Neutrophil (primary cell): ENCODE results near the gene OLFM1.

Experiments
- H3K27ac ChIP-seq: fragments of 200-600 bp; sonication (generic); 2 replicates; pipeline ENCODE4 v1.5.1; 2016; ENCODE audit warnings: mild to moderate bottlenecking, moderate library complexity
- H3K27me3 ChIP-seq: fragments of 200-600 bp; sonication (generic); 2 replicates; pipeline ENCODE4 v1.6.0; 2016; ENCODE audit warnings: mild to moderate bottlenecking
- H3K36me3 ChIP-seq: fragments of 200-600 bp; sonication (generic); 2 replicates; pipeline ENCODE4 v1.5.1; 2017
- H3K4me1 ChIP-seq, 2 experiments: fragments of 200-600 bp in 1 of 2; sonication (generic) in 1 of 2; 1 replicate in 1 of 2; 2 replicates in 1 of 2; pipeline versions ENCODE4 v1.5.1 to v1.6.1; 2013 to 2016; ENCODE audit warnings: low read depth in 1 of 2, low read length in 1 of 2, mild to moderate bottlenecking in 1 of 2, moderate library complexity in 1 of 2; ENCODE audit not compliant: control insufficient read depth in 1 of 2, insufficient read depth in 1 of 2
- H3K4me3 ChIP-seq, 2 experiments: fragments of 200-600 bp in 1 of 2; sonication (generic) in 1 of 2; 1 replicate in 1 of 2; 2 replicates in 1 of 2; pipeline ENCODE4 v1.5.1; 2013 to 2016; ENCODE audit warnings: low read depth in 1 of 2, low read length in 1 of 2, mild to moderate bottlenecking in 1 of 2, moderate library complexity in 1 of 2
- H3K9me3 ChIP-seq: fragments of 200-600 bp; sonication (generic); 2 replicates; pipeline ENCODE4 v1.5.1; 2016
- CTCF ChIP-seq: fragments of 200-600 bp; sonication (generic); IDR thresholded peaks from 2 replicates; pipeline ENCODE4 v1.5.1; 2016; ENCODE audit warnings: antibody characterized with exemption

Gene OLFM1

DNA sequence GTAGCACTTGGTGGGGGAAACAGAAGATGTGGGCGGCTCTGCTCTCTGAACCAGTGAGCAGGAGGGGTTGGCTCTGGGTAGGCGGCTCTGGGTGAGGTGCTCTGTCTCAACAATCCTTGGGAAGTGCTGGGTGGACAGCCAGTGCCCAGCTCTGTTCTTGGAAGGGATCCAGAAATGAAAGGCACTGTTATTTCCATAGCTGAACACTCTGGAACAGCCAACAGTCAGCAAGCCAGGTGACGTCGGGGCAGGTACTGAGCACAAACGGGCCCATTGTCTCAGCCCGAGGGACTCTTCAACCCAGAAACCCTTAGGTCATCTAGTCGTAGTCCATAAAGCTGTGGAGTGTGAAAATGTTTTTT, 36.3 kb downstream of the OLFM1 start:
- Histone ChIP-seq H3K27ac (no peak overlapping the region), H3K4me3 (no peak overlapping the region), H3K9me3 (no peaks in the 10 kb centered on the region), H3K36me3 (no peaks in the 10 kb centered on the region), H3K4me1 (no peaks in the 10 kb centered on the region), H3K27me3 (no peaks in the 10 kb centered on the region)
- TF ChIP-seq CTCF: no peak

- no peak for TF ChIP-seq CTCF
- no peaks in the 10 kb centered on the region for H3K9me3 ChIP-seq
- no peaks in the 10 kb centered on the region for H3K36me3 ChIP-seq
- no peaks in the 10 kb centered on the region for H3K27me3 ChIP-seq
- no peak overlapping the region for H3K4me3 ChIP-seq
- no peaks in the 10 kb centered on the region for H3K4me1 ChIP-seq
- H3K27ac ChIP-seq: no peak overlapping the region
These were observed 39.2 kb downstream of the OLFM1 start for GRCh38 chr9:135126451-135127187.

DNA sequence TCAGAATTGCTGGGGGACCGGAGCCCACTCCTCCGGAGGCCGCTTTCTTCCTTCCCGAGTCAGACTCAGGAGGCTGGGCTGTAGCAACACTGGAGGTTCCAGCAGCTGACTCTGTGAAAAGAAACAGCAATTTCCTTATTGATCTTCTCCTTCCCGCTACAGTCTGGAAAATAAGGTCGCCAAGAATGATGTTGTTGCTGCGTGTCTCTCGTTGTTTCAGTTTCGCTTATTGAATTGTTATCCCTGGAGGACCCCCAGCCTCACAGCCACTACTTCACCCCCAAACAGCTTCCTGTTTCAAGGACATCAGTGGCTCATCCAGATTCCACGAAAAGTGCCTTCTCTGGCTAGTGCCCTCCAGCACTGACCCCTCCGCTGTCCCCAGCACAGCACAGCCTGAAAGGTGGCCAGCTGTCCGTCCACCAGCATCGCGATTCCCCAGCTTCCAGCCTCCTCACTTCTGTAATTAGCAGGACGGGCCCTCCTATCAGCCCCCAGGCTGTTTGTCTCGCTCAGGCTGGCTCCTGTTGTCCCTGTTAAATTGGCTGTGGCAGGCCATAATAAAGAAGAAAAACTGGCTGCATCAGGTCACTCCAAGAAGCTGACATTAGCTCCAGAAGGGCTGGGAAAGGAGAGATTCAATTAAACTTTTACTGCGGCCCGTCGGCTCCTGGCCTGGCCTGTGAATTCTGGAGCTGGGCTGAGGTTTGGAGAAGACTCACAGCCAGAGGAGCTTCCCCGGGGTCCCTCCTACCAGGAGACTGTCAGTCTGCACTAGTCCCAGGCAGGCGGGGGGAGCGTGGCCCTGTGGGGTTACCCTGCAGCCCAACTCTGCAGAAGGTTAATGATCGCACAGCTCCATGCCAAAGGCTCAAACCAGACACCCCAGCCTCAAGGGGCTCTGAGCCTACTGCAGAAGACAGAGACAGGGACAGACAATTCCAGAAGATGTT, 40.5 kb downstream of the OLFM1 start:
- no peaks in the 10 kb centered on the region for H3K36me3 ChIP-seq
- H3K27ac ChIP-seq: no peak overlapping the region
- H3K4me1 ChIP-seq: no peaks in the 10 kb centered on the region
- no peak for TF ChIP-seq CTCF
- H3K27me3 ChIP-seq: peaks cover 5% of the 10 kb centered on the region
- H3K9me3 ChIP-seq: no peaks in the 10 kb centered on the region
- no peak overlapping the region for H3K4me3 ChIP-seq

DNA sequence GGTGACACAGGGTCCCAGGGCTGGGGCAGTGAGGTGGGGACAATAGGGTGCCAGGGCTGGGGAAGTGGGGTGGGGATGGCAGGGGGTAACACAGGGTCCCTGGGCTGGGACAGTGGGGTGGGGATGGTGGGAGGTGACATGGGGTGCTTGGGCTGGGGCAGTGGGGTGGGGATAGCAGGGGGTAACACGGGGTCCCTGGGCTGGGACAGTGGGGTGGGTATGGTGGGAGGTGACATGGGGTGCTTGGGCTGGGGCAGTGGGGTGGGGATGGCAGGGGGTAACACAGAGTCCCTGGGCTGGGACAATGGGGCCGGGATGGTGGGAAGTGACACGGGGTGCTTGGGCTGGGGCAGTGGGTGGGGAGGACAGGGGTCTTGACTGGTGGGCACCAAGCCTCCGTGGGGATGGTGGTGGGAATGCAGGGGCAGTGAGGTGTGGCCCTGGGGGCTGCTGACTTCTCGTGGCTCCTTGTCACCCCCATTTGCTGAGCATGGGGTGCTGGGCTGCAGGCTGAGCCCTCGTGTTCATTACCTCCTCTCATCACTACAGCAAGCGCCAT, 41.7 kb downstream of the OLFM1 start:
- H3K4me1 ChIP-seq: no peaks in the 10 kb centered on the region
- peaks cover 10% of the 10 kb centered on the region for H3K27me3 ChIP-seq
- H3K9me3 ChIP-seq: no peaks in the 10 kb centered on the region
- no peak for TF ChIP-seq CTCF
- H3K36me3 ChIP-seq: no peaks in the 10 kb centered on the region
- H3K4me3 ChIP-seq: no peak overlapping the region
- no peak overlapping the region for H3K27ac ChIP-seq

GRCh38 chr9:135130207-135130976, 42.9 kb downstream of the OLFM1 start:
- Histone ChIP-seq H3K36me3 (no peaks in the 10 kb centered on the region), H3K27ac (no peak overlapping the region), H3K27me3 (peaks cover 15% of the 10 kb centered on the region), H3K9me3 (no peaks in the 10 kb centered on the region), H3K4me1 (no peaks in the 10 kb centered on the region), H3K4me3 (no peak overlapping the region)
- no peak for TF ChIP-seq CTCF
